Measurements from ENCODE around the gene MOCS1. TPM values are rescaled to one million over a fixed set of nuclear protein-coding genes. Genes with fewer than 3 reads are reported as not detected.
A peak's percentile ranks its signal among the peaks of the same experiment; 100 is the strongest.
"Not testable (repeated sequence)": the region's sequence is repeated elsewhere in the genome, so short reads cannot be mapped to it uniquely, and the experiment has no call there.

Gene MOCS1
- total RNA-seq, 1 donor from 2014 or later, result 1.3 TPM

- Histone ChIP-seq H3K4me3 (ENCODE audit: low read depth, low read length) (no peak overlapping the region), H3K36me3 (ENCODE audit: control insufficient read depth, insufficient read depth, low read length) (no peaks in the 10 kb centered on the region), H3K27me3 (ENCODE audit: control insufficient read depth, insufficient read depth, low read length) (no peaks in the 10 kb centered on the region)
- no peak for FAIRE-seq
- no peak for TF ChIP-seq CTCF (IDR thresholded peaks at IDR 0.05; ENCODE audit: insufficient read depth, low read length, severe bottlenecking)
- no peak for DNase-seq (ENCODE audit: low read depth)
Measured at GRCh38 chr6:39979461-39980328, 45.4 kb upstream of the MOCS1 start.

GRCh38 chr6:39978240-39978639 is 44.0 kb upstream of the MOCS1 start:
- FAIRE-seq (no peak), DNase-seq (ENCODE audit: low read depth) (peak; percentile 13)
- no peaks in the 10 kb centered on the region for H3K36me3 ChIP-seq (ENCODE audit: control insufficient read depth, insufficient read depth, low read length)
- H3K4me3 ChIP-seq (ENCODE audit: low read depth, low read length), result no peak overlapping the region
- H3K27me3 ChIP-seq (ENCODE audit: control insufficient read depth, insufficient read depth, low read length), result no peaks in the 10 kb centered on the region
- no peak for TF ChIP-seq CTCF (IDR thresholded peaks at IDR 0.05; ENCODE audit: insufficient read depth, low read length, severe bottlenecking)

GRCh38 chr6:39973661-39974060 is 39.4 kb upstream of the MOCS1 start:
- DNase-seq (ENCODE audit: low read depth) (no peak), FAIRE-seq (no peak)
- Histone ChIP-seq H3K27me3 (ENCODE audit: control insufficient read depth, insufficient read depth, low read length) (no peaks in the 10 kb centered on the region), H3K4me3 (ENCODE audit: low read depth, low read length) (no peak overlapping the region), H3K36me3 (ENCODE audit: control insufficient read depth, insufficient read depth, low read length) (no peaks in the 10 kb centered on the region)
- TF ChIP-seq CTCF (IDR thresholded peaks at IDR 0.05; ENCODE audit: insufficient read depth, low read length, severe bottlenecking), result no peak

GRCh38 chr6:39972717-39973116 is 38.5 kb upstream of the MOCS1 start:
- H3K27me3 ChIP-seq (ENCODE audit: control insufficient read depth, insufficient read depth, low read length); DNase-seq (ENCODE audit: low read depth); H3K36me3 ChIP-seq (ENCODE audit: control insufficient read depth, insufficient read depth, low read length); FAIRE-seq; H3K4me3 ChIP-seq (ENCODE audit: low read depth, low read length): not testable (repeated sequence)

- not testable (repeated sequence) for H3K36me3 ChIP-seq (ENCODE audit: control insufficient read depth, insufficient read depth, low read length); H3K4me3 ChIP-seq (ENCODE audit: low read depth, low read length); DNase-seq (ENCODE audit: low read depth); FAIRE-seq; H3K27me3 ChIP-seq (ENCODE audit: control insufficient read depth, insufficient read depth, low read length)
Measured at GRCh38 chr6:39971131-39971530, 36.9 kb upstream of the MOCS1 start.

- no peak for DNase-seq (ENCODE audit: low read depth)
- no peak for TF ChIP-seq CTCF (IDR thresholded peaks at IDR 0.05; ENCODE audit: insufficient read depth, low read length, severe bottlenecking)
- H3K4me3 ChIP-seq (ENCODE audit: low read depth, low read length), result no peak overlapping the region
- no peak for FAIRE-seq
- H3K27me3 ChIP-seq (ENCODE audit: control insufficient read depth, insufficient read depth, low read length), result no peaks in the 10 kb centered on the region
- no peaks in the 10 kb centered on the region for H3K36me3 ChIP-seq (ENCODE audit: control insufficient read depth, insufficient read depth, low read length)
Measured at GRCh38 chr6:39965751-39966150, 31.5 kb upstream of the MOCS1 start.

GRCh38 chr6:39964530-39964929 is 30.3 kb upstream of the MOCS1 start:
- no peak overlapping the region for H3K4me3 ChIP-seq (ENCODE audit: low read depth, low read length)
- no peaks in the 10 kb centered on the region for H3K36me3 ChIP-seq (ENCODE audit: control insufficient read depth, insufficient read depth, low read length)
- no peak for TF ChIP-seq CTCF (IDR thresholded peaks at IDR 0.05; ENCODE audit: insufficient read depth, low read length, severe bottlenecking)
- H3K27me3 ChIP-seq (ENCODE audit: control insufficient read depth, insufficient read depth, low read length), result no peaks in the 10 kb centered on the region
- DNase-seq (ENCODE audit: low read depth) (no peak), FAIRE-seq (no peak)

Measured in bronchial epithelial cell (primary cell).